HepG2 (cell line): ENCODE data around the gene DUSP16. TPM values are rescaled to one million over a fixed set of nuclear protein-coding genes. Genes with fewer than 3 reads are reported as not detected.

Experiments used
- ATF1 ChIP-seq: IDR thresholded peaks from 2 replicates; pipeline ENCODE4 v1.6.1; 2016; ENCODE audit warnings: mild to moderate bottlenecking, control low read depth
- BORCS8-MEF2B ChIP-seq: sonication (generic); formaldehyde crosslinking; IDR thresholded peaks from 2 replicates; pipeline ENCODE4 v1.8.0; 2022; ENCODE audit warnings: mild to moderate bottlenecking, missing genetic modification reagents
- JUND ChIP-seq: sonication (generic); formaldehyde crosslinking; IDR thresholded peaks from 2 replicates; pipeline ENCODE4 v1.8.0; 2022; ENCODE audit warnings: mild to moderate bottlenecking, missing genetic modification reagents
- PRPF4 ChIP-seq: fragments of 200-400 bp; formaldehyde crosslinking; IDR thresholded peaks from 2 replicates; pipeline ENCODE4 v1.6.1; 2016; ENCODE audit warnings: low read length, low read depth; ENCODE audit not compliant: poor library complexity, severe bottlenecking
- SIX1 ChIP-seq: sonication (generic); formaldehyde crosslinking; IDR thresholded peaks from 2 replicates; pipeline ENCODE4 v1.4.0; 2020; ENCODE audit warnings: missing genetic modification reagents, borderline replicate concordance
- SP4 ChIP-seq: sonication (generic); formaldehyde crosslinking; IDR thresholded peaks from 2 replicates; pipeline ENCODE4 v1.8.1; 2023; ENCODE audit warnings: mild to moderate bottlenecking, missing genetic modification reagents
- ZFX ChIP-seq: sonication (generic); formaldehyde crosslinking; IDR thresholded peaks from 2 replicates; pipeline ENCODE4 v1.4.0; 2020; ENCODE audit warnings: mild to moderate bottlenecking, low read depth, missing genetic modification reagents, moderate library complexity
- ZIK1 ChIP-seq: sonication (generic); formaldehyde crosslinking; IDR thresholded peaks from 2 replicates; pipeline ENCODE4 v1.5.0; 2020; ENCODE audit warnings: mild to moderate bottlenecking, low read depth, missing genetic modification reagents, borderline replicate concordance
- ZNF20 ChIP-seq: sonication (generic); formaldehyde crosslinking; IDR thresholded peaks from 2 replicates; pipeline ENCODE4 v1.4.0; 2020; ENCODE audit warnings: mild to moderate bottlenecking, moderate library complexity, missing genetic modification reagents
- ZNF33A ChIP-seq: sonication (generic); formaldehyde crosslinking; IDR thresholded peaks from 2 replicates; pipeline ENCODE4 v1.5.1; 2020; ENCODE audit warnings: missing genetic modification reagents, mild to moderate bottlenecking, moderate library complexity, borderline replicate concordance
- ZNF816 ChIP-seq: sonication (generic); formaldehyde crosslinking; IDR thresholded peaks from 2 replicates; pipeline ENCODE4 v1.8.0; 2022; ENCODE audit warnings: missing genetic modification reagents, mild to moderate bottlenecking, borderline replicate concordance
- polyA plus RNA-seq, 8 experiments: library from polyadenylated mRNA; depleted of rRNA in 3 of 8; stranded (reverse) in 7 of 8; unstranded in 1 of 8; fragments of >200 nt; fragmentation: Illumina TruSeq in 4 of 8; extraction: Trizol in 4 of 8; gene quantifications; 2 replicates each; pipeline versions ENCODE4 v1.2.1 to v1.2.3, GENCODE V29; 2011 to 2016; ENCODE audit warnings: low read depth in 4 of 8, missing spikeins in 1 of 8, mixed read lengths in 1 of 8; ENCODE audit not compliant: insufficient read depth in 1 of 8
- total RNA-seq, 5 experiments: library from RNA; depleted of rRNA; stranded (reverse); fragments of >200 nt; fragmentation: Illumina TruSeq; extraction: Trizol; gene quantifications; 2 replicates each; pipeline ENCODE4 v1.2.3, GENCODE V29; 2016; ENCODE audit warnings: low read depth in 1 of 5
- TF ChIP-seq, protein P1 (sequence below): sonication (generic); formaldehyde crosslinking; conservative IDR thresholded peaks from 2 replicates; pipeline ENCODE4 v1.8.1; 2023; ENCODE audit warnings: missing genetic modification reagents
- TF ChIP-seq, protein P2 (sequence below): IDR thresholded peaks from 2 replicates; pipeline ENCODE4 v1.6.1; 2016
- TF ChIP-seq, protein P3 (sequence below): sonication (generic); formaldehyde crosslinking; IDR thresholded peaks from 2 replicates; pipeline ENCODE4 v1.8.1; 2023; ENCODE audit warnings: mild to moderate bottlenecking, moderate library complexity, missing genetic modification reagents
- TF ChIP-seq, protein P4 (sequence below): sonication (generic); formaldehyde crosslinking; IDR thresholded peaks from 2 replicates; pipeline ENCODE4 v1.8.0; 2022; ENCODE audit warnings: mild to moderate bottlenecking, missing genetic modification reagents, borderline replicate concordance
- TF ChIP-seq, protein P5 (sequence below): sonication (generic); formaldehyde crosslinking; IDR thresholded peaks from 2 replicates; pipeline ENCODE4 v1.5.0; 2020; ENCODE audit warnings: mild to moderate bottlenecking, missing genetic modification reagents
- TF ChIP-seq, protein P6 (sequence below): sonication (generic); formaldehyde crosslinking; conservative IDR thresholded peaks from 2 replicates; pipeline ENCODE4 v1.4.0; 2020; ENCODE audit warnings: missing genetic modification reagents
- TF ChIP-seq, protein P7 (sequence below): sonication (generic); formaldehyde crosslinking; IDR thresholded peaks from 2 replicates; pipeline ENCODE4 v1.4.0; 2020; ENCODE audit warnings: missing genetic modification reagents; ENCODE audit errors: not compliant biosample characterization

The DUSP16 gene
- total and polyA plus RNA-seq, 2 of the 13 experiments (the other 11 are each of a cell fraction or from before 2014, with no cell fraction given) = 45.7 to 46.6 TPM

DNA sequence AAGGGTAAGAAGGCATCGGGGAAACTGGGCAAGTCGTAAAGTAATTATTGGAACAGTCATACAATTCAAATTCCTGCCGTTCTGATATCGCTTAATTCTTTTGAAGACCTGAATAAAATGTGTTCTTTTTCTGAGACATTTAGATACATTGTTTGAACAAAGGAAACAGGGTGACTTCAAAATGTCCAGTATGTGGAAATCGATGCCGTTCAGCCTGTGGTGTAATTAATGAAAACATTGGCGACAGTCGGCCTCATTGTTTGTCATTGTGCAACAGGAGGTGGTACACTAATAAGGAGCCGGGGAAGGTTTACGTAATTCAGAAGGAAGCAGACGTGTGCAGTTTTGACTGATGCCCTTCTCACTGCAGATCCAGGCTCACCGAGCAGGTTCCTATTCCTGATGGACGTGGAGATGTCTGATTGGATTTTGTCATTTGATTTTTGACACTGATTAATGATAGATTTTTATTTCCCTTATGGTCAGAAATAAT is 113.1 kb downstream of the DUSP16 start (continued):
- TF ChIP-seq, protein P1, sequence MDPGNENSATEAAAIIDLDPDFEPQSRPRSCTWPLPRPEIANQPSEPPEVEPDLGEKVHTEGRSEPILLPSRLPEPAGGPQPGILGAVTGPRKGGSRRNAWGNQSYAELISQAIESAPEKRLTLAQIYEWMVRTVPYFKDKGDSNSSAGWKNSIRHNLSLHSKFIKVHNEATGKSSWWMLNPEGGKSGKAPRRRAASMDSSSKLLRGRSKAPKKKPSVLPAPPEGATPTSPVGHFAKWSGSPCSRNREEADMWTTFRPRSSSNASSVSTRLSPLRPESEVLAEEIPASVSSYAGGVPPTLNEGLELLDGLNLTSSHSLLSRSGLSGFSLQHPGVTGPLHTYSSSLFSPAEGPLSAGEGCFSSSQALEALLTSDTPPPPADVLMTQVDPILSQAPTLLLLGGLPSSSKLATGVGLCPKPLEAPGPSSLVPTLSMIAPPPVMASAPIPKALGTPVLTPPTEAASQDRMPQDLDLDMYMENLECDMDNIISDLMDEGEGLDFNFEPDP (CRISPR knock-in tag) = 0 out of 2 replicates have a peak, but pooled peaks have one; percentile 46
- TF ChIP-seq ZNF20 (no peak), SIX1 (CRISPR knock-in tag) (peak; percentile 76; the same call in 1 of the 2 replicates), ZIK1 (no peak), BORCS8-MEF2B (peak; percentile 63; the same call in 1 of the 2 replicates), ZFX (CRISPR knock-in tag) (peak; percentile 23; the same call in 1 of the 2 replicates), ATF1 (CRISPR knock-in tag) (peak; percentile 69; the same call in 1 of the 2 replicates), ZNF33A (CRISPR knock-in tag) (no peak), JUND (peak; percentile 79), ZNF816 (peak; percentile 60; the same call in 1 of the 2 replicates), PRPF4 (no peak), SP4 (CRISPR knock-in tag) (peak; percentile 51; the same call in 1 of the 2 replicates)
- TF ChIP-seq, protein P2, sequence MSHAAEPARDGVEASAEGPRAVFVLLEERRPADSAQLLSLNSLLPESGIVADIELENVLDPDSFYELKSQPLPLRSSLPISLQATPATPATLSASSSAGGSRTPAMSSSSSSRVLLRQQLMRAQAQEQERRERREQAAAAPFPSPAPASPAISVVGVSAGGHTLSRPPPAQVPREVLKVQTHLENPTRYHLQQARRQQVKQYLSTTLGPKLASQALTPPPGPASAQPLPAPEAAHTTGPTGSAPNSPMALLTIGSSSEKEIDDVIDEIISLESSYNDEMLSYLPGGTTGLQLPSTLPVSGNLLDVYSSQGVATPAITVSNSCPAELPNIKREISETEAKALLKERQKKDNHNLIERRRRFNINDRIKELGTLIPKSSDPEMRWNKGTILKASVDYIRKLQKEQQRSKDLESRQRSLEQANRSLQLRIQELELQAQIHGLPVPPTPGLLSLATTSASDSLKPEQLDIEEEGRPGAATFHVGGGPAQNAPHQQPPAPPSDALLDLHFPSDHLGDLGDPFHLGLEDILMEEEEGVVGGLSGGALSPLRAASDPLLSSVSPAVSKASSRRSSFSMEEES (CRISPR knock-in tag) = peak; percentile 87
- TF ChIP-seq, protein P3, sequence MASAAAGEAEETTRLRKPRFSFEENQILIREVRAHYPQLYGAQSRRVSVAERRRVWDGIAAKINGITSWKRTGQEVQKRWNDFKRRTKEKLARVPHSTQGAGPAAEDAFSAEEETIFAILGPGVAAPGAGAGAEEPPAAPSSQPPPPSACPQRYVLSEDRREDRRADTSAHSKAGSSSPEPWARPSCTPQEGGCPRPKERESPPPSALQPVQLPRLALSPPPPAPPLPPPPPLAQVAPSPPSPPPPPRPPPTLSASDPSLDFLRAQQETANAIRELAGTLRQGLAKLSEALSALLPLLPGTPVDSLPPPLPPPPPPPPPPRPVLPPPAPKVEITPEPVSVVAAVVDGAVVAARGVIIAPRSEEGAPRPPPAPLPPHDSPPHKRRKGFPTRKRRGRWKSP (CRISPR knock-in tag) = peak; percentile 64; the same call in 1 of the 2 replicates
- TF ChIP-seq, protein P4, sequence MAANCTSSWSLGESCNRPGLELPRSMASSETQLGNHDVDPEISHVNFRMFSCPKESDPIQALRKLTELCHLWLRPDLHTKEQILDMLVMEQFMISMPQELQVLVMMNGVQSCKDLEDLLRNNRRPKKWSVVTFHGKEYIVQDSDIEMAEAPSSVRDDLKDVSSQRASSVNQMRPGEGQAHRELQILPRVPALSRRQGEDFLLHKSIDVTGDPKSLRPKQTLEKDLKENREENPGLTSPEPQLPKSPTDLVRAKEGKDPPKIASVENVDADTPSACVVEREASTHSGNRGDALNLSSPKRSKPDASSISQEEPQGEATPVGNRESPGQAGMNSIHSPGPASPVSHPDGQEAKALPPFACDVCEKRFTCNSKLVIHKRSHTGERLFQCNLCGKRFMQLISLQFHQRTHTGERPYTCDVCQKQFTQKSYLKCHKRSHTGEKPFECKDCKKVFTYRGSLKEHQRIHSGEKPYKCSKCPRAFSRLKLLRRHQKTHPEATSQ = peak; percentile 91; the same call in 1 of the 2 replicates
- TF ChIP-seq, protein P5, sequence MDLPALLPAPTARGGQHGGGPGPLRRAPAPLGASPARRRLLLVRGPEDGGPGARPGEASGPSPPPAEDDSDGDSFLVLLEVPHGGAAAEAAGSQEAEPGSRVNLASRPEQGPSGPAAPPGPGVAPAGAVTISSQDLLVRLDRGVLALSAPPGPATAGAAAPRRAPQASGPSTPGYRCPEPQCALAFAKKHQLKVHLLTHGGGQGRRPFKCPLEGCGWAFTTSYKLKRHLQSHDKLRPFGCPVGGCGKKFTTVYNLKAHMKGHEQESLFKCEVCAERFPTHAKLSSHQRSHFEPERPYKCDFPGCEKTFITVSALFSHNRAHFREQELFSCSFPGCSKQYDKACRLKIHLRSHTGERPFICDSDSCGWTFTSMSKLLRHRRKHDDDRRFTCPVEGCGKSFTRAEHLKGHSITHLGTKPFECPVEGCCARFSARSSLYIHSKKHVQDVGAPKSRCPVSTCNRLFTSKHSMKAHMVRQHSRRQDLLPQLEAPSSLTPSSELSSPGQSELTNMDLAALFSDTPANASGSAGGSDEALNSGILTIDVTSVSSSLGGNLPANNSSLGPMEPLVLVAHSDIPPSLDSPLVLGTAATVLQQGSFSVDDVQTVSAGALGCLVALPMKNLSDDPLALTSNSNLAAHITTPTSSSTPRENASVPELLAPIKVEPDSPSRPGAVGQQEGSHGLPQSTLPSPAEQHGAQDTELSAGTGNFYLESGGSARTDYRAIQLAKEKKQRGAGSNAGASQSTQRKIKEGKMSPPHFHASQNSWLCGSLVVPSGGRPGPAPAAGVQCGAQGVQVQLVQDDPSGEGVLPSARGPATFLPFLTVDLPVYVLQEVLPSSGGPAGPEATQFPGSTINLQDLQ (CRISPR knock-in tag) = 0 out of 2 replicates have a peak, but pooled peaks have one; percentile 65
- TF ChIP-seq, protein P6, sequence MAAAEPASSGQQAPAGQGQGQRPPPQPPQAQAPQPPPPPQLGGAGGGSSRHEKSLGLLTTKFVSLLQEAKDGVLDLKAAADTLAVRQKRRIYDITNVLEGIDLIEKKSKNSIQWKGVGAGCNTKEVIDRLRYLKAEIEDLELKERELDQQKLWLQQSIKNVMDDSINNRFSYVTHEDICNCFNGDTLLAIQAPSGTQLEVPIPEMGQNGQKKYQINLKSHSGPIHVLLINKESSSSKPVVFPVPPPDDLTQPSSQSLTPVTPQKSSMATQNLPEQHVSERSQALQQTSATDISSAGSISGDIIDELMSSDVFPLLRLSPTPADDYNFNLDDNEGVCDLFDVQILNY (CRISPR knock-in tag) = no peak
- TF ChIP-seq, protein P7, sequence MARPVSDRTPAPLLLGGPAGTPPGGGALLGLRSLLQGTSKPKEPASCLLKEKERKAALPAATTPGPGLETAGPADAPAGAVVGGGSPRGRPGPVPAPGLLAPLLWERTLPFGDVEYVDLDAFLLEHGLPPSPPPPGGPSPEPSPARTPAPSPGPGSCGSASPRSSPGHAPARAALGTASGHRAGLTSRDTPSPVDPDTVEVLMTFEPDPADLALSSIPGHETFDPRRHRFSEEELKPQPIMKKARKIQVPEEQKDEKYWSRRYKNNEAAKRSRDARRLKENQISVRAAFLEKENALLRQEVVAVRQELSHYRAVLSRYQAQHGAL (CRISPR knock-in tag) = no peak
